Activated CD4-positive, CD25-positive, alpha-beta regulatory T cell treated with anti-CD3 and anti-CD28 coated beads, Interleukin-2, amount 50 U/mL, for 24 hours (primary cell): ENCODE results near the gene MCL1.

Experiments
- ATAC-seq, 2 donors: fragments of 150-1000 bp; cut with Tn5 transposase; one replicate each; pipeline ENCODE4 v1.10.0; 2021; ENCODE audit warnings: mild to moderate bottlenecking in 1 of 2, moderate library complexity in 1 of 2

The MCL1 gene

GRCh38 chr1:150555971-150556865, 23.2 kb downstream of the MCL1 start:
- no peak for ATAC-seq

DNA sequence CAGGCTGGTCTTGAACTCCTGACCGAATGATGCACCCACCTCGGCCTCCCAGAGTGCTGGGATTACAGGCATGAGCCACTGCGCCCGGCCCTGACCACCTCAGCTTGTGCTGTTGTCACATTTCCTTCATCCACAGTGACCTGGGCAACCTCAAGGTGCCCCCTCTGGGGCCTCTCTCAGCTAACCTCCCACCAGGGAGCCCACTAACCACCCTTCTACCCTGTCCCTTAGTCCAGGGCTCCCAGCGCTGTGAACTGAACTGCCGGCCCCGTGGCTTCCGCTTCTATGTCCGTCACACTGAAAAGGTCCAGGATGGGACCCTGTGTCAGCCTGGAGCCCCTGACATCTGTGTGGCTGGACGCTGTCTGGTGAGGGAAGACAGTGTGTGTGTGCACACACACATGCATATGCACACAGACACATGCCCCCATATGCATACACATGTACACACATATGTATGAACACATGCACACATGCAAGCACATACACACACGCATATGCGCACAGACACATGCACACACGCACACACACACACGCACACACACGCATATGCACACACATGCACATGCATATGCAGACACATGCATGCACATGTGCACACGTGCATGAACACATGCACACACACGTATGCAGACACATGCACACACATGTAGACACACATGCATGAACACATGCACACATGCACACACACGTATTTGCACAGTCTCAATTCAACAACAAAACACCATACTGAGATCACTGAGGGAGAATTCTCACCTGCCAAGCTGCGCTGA, 24.0 kb downstream of the MCL1 start:
- no peak for ATAC-seq

DNA sequence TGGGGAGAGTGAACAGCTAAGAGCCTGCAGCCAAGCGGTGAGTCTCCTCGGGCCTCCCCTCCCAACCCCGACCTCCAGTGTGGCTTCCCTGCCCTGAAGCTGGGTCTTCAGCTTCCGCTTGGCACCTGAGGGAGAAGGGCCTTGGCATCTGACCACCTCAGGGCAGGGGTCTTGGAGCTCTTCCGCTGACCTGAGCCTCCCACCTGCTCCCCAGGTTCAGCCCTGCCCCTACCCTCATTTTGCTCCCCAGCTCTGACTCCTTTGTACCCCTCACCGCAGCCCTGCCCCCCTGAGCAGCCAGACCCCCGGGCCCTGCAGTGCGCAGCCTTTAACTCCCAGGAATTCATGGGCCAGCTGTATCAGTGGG, 25.3 kb downstream of the MCL1 start:
- no peak for ATAC-seq

DNA sequence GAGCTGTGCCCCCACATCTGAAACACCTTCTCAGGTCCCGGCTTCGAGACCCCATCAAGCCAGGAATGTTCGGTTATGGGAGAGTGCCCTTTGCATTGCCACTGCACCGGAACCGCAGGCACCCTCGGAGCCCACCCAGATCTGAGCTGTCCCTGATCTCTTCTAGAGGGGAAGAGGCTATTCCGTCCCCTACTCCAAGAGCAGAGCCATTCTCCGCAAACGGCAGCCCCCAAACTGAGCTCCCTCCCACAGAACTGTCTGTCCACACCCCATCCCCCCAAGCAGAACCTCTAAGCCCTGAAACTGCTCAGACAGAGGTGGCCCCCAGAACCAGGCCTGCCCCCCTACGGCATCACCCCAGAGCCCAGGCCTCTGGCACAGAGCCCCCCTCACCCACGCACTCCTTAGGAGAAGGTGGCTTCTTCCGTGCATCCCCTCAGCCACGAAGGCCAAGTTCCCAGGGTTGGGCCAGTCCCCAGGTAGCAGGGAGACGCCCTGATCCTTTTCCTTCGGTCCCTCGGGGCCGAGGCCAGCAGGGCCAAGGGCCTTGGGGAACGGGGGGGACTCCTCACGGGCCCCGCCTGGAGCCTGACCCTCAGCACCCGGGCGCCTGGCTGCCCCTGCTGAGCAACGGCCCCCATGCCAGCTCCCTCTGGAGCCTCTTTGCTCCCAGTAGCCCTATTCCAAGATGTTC, 25.9 kb downstream of the MCL1 start:
- no peak for ATAC-seq

DNA sequence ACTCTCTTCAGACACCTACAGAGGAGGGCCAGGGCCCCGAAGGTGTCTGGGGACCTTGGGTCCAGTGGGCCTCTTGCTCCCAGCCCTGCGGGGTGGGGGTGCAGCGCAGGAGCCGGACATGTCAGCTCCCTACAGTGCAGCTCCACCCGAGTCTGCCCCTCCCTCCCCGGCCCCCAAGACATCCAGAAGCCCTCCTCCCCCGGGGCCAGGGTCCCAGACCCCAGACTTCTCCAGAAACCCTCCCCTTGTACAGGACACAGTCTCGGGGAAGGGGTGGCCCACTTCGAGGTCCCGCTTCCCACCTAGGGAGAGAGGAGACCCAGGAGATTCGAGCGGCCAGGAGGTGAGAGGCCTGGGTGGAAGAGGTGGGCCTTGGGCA, 26.5 kb downstream of the MCL1 start:
- ATAC-seq, result no peak

GRCh38 chr1:150552128-150552910, 27.1 kb downstream of the MCL1 start:
- no peak for ATAC-seq

DNA sequence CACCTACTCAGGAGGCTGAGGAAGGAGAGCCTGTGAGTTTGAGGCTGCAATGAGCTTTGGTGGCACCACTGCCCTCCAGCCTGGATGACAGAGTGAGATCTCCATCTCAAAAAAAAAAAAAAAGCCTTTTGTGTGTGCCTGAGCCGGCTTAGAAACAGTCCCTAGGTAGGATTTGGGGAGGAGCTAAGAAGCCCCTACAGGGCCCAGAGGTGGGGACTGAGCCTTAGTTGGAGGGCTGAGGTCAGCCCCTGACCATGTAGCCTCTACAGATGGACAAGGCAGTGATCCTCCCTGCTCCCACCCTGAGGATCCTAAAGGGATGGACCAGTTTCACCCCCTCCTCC, 27.7 kb downstream of the MCL1 start:
- no peak for ATAC-seq

DNA sequence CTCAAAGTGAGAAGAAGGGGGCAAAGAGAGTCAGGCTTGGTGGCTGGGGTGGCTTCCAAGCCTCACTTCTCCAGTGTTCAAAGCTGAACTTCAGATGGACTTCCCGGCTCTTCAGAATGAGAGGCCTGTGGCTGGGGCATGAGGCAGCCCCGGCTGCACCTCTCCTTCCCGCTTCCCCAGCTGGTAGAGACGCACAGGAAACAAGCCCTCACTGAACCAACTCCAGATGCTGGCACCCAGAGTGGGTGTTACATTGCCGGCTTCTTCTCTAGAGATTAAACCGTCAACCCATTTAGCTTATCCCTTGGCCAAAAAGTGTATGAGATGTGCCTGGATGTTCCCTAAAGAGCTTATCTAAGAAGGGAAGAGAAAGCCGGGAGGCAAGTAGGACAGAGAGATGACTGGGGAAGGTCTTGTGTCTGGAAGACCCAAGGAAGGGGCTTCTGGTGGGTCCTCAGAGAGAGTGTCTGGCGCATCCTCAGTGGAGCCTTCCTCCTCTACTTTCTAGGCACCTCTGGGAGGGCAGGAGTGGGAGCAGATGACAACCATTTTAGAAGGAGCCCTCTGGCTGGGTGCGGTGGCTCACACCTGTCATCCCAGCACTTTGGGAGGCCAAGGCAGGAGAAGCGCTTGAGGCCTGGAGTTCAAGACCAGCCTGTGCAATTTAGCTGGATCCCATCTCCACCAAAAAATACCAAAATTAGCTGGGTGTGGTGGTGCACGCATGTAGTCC, 28.2 kb downstream of the MCL1 start:
- ATAC-seq, result no peak

DNA sequence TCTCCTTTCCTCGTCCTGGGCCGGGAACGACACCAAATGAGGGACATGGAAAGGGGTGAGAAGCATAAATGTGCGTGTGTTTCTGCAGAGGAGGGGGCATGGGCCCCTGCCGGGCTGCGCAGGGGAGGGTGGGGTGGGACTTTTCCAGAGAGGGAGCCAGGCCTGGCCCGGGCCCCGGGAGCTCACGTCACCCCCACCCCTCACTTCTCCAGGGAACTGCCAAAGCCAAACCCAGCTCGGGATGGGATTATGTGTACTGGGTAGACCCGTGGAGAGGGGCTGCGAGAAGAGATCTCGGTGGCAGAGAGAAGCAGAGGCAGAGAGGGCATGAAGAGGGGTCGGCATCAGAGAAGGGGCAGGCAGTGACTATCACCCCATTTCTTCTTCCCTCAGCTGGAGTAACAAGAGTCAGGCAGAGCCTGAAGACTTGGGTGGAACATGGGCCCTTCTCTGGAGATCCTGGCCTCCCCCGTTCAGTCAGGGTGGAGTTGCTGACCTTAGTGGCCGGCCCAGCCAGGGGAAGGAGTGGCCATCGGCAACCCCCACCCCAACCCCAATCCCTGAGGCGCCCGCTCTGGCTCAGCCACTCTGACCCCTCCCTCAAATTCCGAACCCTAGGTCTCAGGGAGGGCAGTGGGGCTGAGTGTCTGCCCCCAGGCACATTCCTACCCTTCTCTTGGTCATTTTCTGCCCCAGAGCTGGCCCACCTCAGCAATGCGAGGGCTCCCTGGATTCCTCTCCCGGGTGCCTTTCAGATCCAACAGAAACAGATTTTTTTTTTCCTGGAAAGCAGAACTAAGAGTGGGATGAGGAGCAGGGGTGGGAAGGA, 29.0 kb downstream of the MCL1 start:
- no peak for ATAC-seq

- no peak for ATAC-seq
Measured at GRCh38 chr1:150549496-150550221, 29.8 kb downstream of the MCL1 start.

GRCh38 chr1:150548632-150549495, 30.5 kb downstream of the MCL1 start, which contains the start of gene ADAMTSL4:
Gene ADAMTSL4, plus strand, starts transcription at chr1:150549408. Its CDS starts 2,881 bp downstream, at chr1:150552289.
- peak; percentile 78 to 80 for ATAC-seq

- no peak for ATAC-seq
Measured at GRCh38 chr1:150548324-150548631, 31.1 kb downstream of the MCL1 start.

- no peak for ATAC-seq
Measured at GRCh38 chr1:150546294-150546937, 33.0 kb downstream of the MCL1 start.

GRCh38 chr1:150545486-150546032, 33.9 kb downstream of the MCL1 start:
- ATAC-seq, result no peak

DNA sequence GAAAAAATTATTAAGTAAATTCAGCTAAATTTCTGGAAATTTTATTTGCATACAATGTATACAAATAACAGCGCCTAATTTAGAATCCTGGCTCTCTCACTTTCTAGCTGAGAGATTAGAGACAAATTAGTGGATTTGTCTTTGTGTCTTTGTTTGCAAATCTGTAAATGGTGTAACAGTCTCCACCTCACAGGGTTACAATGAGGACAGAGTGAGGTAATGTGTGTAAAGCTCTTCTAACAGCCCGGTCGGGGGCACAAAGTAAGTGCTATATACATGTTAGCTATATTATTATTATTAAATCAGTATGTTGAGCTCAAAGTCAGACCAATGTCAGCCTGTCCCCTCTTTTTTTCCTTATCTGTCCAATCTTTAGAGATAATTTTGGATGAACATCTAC, 35.2 kb downstream of the MCL1 start:
- no peak for ATAC-seq

DNA sequence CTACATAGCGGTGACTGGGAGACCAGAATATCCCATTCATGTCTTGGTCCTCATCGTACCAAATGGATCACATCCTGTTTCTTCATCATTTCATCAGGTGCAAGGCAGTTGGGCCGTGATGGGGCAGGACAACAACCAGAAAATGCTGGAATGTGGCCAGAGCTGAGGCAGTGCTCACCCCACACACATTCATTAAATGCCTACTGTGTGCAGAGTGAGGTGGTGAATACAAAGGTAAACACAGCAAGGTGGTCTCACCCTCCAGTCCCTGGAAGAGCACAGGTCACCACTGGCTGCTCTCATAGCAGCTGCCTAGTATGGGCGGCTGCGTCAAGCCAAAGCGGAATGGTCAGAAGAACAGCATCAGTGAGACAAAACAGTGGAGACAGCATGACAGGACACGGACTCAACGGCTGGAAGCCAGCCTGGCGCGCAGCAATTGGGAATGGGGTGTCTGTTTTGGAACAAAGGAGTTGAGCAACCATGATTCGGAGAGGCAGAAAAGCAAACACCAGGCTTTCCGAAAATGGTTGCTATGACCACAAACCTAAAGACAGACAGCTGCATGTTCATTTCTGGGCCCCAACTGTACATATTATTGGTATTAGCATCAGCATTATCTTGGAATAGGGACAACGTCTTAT, 35.8 kb downstream of the MCL1 start:
- ATAC-seq, result no peak

- ATAC-seq, result no peak
Measured at GRCh38 chr1:150537732-150538684, 41.4 kb downstream of the MCL1 start.
